Activated T-cell treated with anti-CD3 and anti-CD28 coated beads, Interleukin-2, amount 50 U/mL, for 72 hours (primary cell): ENCODE measurements around the gene TAF1C. TPM values are rescaled to one million over a fixed set of nuclear protein-coding genes. Genes with fewer than 3 reads are reported as not detected.

Experiments used
- ATAC-seq, 2 donors: fragments of 150-1000 bp; cut with Tn5 transposase; replicated peaks in 1 of 2; 2 replicates each; pipeline ENCODE4 v1.10.0; 2021; ENCODE audit warnings: moderate library complexity in 2 of 2, mild to moderate bottlenecking in 1 of 2
- DNase-seq, 2 donors: peaks; one replicate each; pipeline ENCODE4 v3.0.0; 2021 to 2022; ENCODE audit warnings: mixed read lengths in 1 of 2
- H3K27ac Mint-ChIP-seq: one replicate; pipeline ENCODE4 v1.8.0; 2022; ENCODE audit warnings: mild to moderate bottlenecking, moderate library complexity, mixed read lengths
- H3K27me3 Mint-ChIP-seq: one replicate; pipeline ENCODE4 v1.8.0; 2022; ENCODE audit warnings: low read depth, mixed read lengths
- H3K36me3 Mint-ChIP-seq, 2 donors: one replicate each; pipeline ENCODE4 v1.8.0; 2022; ENCODE audit warnings: mixed read lengths in 2 of 2, mild to moderate bottlenecking in 1 of 2; ENCODE audit not compliant: insufficient read depth in 2 of 2
- H3K4me1 Mint-ChIP-seq: one replicate; pipeline ENCODE4 v1.8.0; 2022; ENCODE audit warnings: low read depth, mixed read lengths
- H3K4me3 Mint-ChIP-seq, 2 donors: one replicate each; pipeline ENCODE4 v1.8.0; 2022; ENCODE audit warnings: mild to moderate bottlenecking in 2 of 2, mixed read lengths in 2 of 2, moderate library complexity in 2 of 2
- H3K9me3 Mint-ChIP-seq, 2 donors: one replicate each; pipeline ENCODE4 v1.8.0; 2022; ENCODE audit warnings: mixed read lengths in 2 of 2
- total RNA-seq, 2 donors: library from RNA; stranded (reverse); gene quantifications; one replicate each; pipeline ENCODE4 v1.2.3, GENCODE V29; 2022

Gene TAF1C
- total RNA-seq, 2 donors from 2014 or later: 41.8 to 51.3 TPM

GRCh38 chr16:84137769-84138357 lies 49.0 kb downstream of the TAF1C start:
- Mint-ChIP-seq H3K4me3 (peak overlapping the region in 1 of 2 donors; percentile 26), H3K36me3 (no peaks in the 10 kb centered on the region), H3K4me1 (peaks cover 60% of the 10 kb centered on the region), H3K27ac (no peak overlapping the region), H3K9me3 (no peaks in the 10 kb centered on the region), H3K27me3 (no peaks in the 10 kb centered on the region)
- DNase-seq (no peak), ATAC-seq (no peak)

- H3K4me1 Mint-ChIP-seq: peaks cover 64% of the 10 kb centered on the region
- ATAC-seq (no peak), DNase-seq (no peak)
- peak overlapping the region in 1 of 2 donors; percentile 47 for H3K4me3 Mint-ChIP-seq
- H3K27me3 Mint-ChIP-seq: no peaks in the 10 kb centered on the region
- H3K9me3 Mint-ChIP-seq: no peaks in the 10 kb centered on the region
- no peak overlapping the region for H3K27ac Mint-ChIP-seq
- H3K36me3 Mint-ChIP-seq: no peaks in the 10 kb centered on the region
Observed at GRCh38 chr16:84137287-84137686, 49.6 kb downstream of the TAF1C start.

GRCh38 chr16:84136331-84137125 lies 50.3 kb downstream of the TAF1C start:
- Mint-ChIP-seq H3K9me3 (no peaks in the 10 kb centered on the region), H3K27me3 (no peaks in the 10 kb centered on the region), H3K4me1 (peaks cover 60% of the 10 kb centered on the region), H3K36me3 (no peaks in the 10 kb centered on the region), H3K4me3 (peak overlapping the region; percentile 14 to 47), H3K27ac (no peak overlapping the region)
- DNase-seq (no peak), ATAC-seq (no peak)

- no peak overlapping the region for H3K4me3 Mint-ChIP-seq
- H3K9me3 Mint-ChIP-seq: no peaks in the 10 kb centered on the region
Observed at GRCh38 chr16:84132527-84133285, 54.2 kb downstream of the TAF1C start.

GRCh38 chr16:84131117-84131516 lies 55.7 kb downstream of the TAF1C start:
- Mint-ChIP-seq H3K4me1 (peaks cover 17% of the 10 kb centered on the region), H3K36me3 (no peaks in the 10 kb centered on the region), H3K27ac (no peak overlapping the region), H3K9me3 (no peaks in the 10 kb centered on the region), H3K27me3 (no peaks in the 10 kb centered on the region), H3K4me3 (no peak overlapping the region)
- ATAC-seq (no peak), DNase-seq (no peak)

More at GRCh38 chr16:84132527-84133285, 54.2 kb downstream of the TAF1C start:
- no peak overlapping the region for H3K27ac Mint-ChIP-seq
- H3K27me3 Mint-ChIP-seq: no peaks in the 10 kb centered on the region
- no peak for DNase-seq
- peaks cover 33% of the 10 kb centered on the region for H3K4me1 Mint-ChIP-seq
- no peaks in the 10 kb centered on the region for H3K36me3 Mint-ChIP-seq
- ATAC-seq: no peak

Other genes with a start within 250 kb of the TAF1C start
- gene OSGIN1, start 233.8 kb downstream of the TAF1C start, total RNA-seq: 1 to 10 TPM in 1 of 2 donors, under 1 TPM in 1; 0.67 to 2.4 TPM
- under 1 TPM in 1 of 2 donors, not detected in 1; 0.58 TPM for gene NECAB2, start 218.8 kb downstream of the TAF1C start, total RNA-seq
- gene SLC38A8, start 144.3 kb downstream of the TAF1C start, total RNA-seq: not detected
- gene MBTPS1, start 70.1 kb downstream of the TAF1C start, total RNA-seq: 10 to 100 TPM; 36.6 to 42.0 TPM
- gene HSDL1, start 41.9 kb downstream of the TAF1C start, total RNA-seq: 10 to 100 TPM; 13.0 to 14.6 TPM
- under 1 TPM in 1 of 2 donors, not detected in 1; 0.19 TPM for gene DNAAF1, start 41.7 kb downstream of the TAF1C start, total RNA-seq
- under 1 TPM in 1 of 2 donors, not detected in 1; 0.43 TPM for gene ADAD2, start 4.1 kb upstream of the TAF1C start, total RNA-seq
- gene KCNG4, start 53.0 kb upstream of the TAF1C start, total RNA-seq: not detected
- not detected for gene WFDC1, start 107.8 kb upstream of the TAF1C start, total RNA-seq
- under 1 TPM in 1 of 2 donors, not detected in 1; 0.07 TPM for gene ATP2C2, start 181.5 kb upstream of the TAF1C start, total RNA-seq